CMK (cell line): Measurements from ENCODE around the gene FNDC3A.

Experiments
- DNase-seq: peaks from one replicate; pipeline ENCODE4 v3.0.0-alpha.2; 2010; ENCODE audit warnings: low read depth

FNDC3A gene

GRCh38 chr13:49258089-49258796, 282.5 kb downstream of the FNDC3A start:
- DNase-seq = no peak
